Measurements from ENCODE around the gene COPB2. TPM values are rescaled to one million over a fixed set of nuclear protein-coding genes. Genes with fewer than 3 reads are reported as not detected.

COPB2 gene
- total and polyA plus RNA-seq, 10 of the 15 experiments (the other 5 are each of a cell fraction or from before 2014, with no cell fraction given) = 51.3 to 143 (median 116) TPM

GRCh38 chr3:139310474-139310933, 78.9 kb downstream of the COPB2 start:
- in situ Hi-C loops (cut with MboI) (loop anchor here (10.0 kb wide), 2 partner anchors 206 to 376 kb away; no protein-coding TSS in a partner anchor), intact Hi-C loops (cut with micrococcal nuclease; ENCODE audit: unreplicated experiment) (no loop called here)
- no TSS peak for BruUV-seq (replicated peaks)
- CTCF ChIA-PET = interaction anchor here (0.5 to 1.0 kb wide), 3 partner anchors 21 to 1390 kb away, joined by 3 to 4 read pairs (median 4); no protein-coding TSS in a partner anchor
- no peak for DNase-seq (ENCODE audit: low read depth, low spot score)
- no peak overlapping the region for H3K9ac ChIP-seq (ENCODE audit: control insufficient read depth, insufficient read depth, low read length)
- no peak overlapping the region for H3K27ac ChIP-seq (ENCODE audit: control insufficient read depth, insufficient read depth)
- H3K4me2 ChIP-seq (ENCODE audit: control insufficient read depth, insufficient read depth) = no peak overlapping the region
- no peak for ATAC-seq
- no peaks in the 10 kb centered on the region for H3K9me3 ChIP-seq (replicated peaks; ENCODE audit: control insufficient read depth, insufficient read depth, low read length)
- no peaks in the 10 kb centered on the region for H3K79me2 ChIP-seq (ENCODE audit: control insufficient read depth, insufficient read depth, low read length)
- 25% methylated on average over 8 of the region's 8 CpGs for WGBS (ENCODE audit: insufficient coverage, insufficient replicate concordance, low lambda C conversion rate, missing lambda C conversion rate)
- TF ChIP-seq ESRRA (IDR thresholded peaks at IDR 0.05; ENCODE audit: low read length) (no peak), SMAD1 (IDR thresholded peaks at IDR 0.05; ENCODE audit: low read depth, partially characterized antibody) (no peak), HDAC2 (IDR thresholded peaks at IDR 0.05) (no peak), SKIL (IDR thresholded peaks at IDR 0.05; ENCODE audit: low read depth, poor library complexity, severe bottlenecking) (no peak), ZNF622 (IDR thresholded peaks at IDR 0.05) (no peak), ZBED1 (IDR thresholded peaks at IDR 0.05; ENCODE audit: borderline replicate concordance) (no peak), ATF3 (IDR thresholded peaks at IDR 0.05; ENCODE audit: borderline replicate concordance, extremely low read depth, low read depth, low read length) (no peak), ETV6 (conservative IDR thresholded peaks at IDR 0.05 in 1 of 2, IDR thresholded peaks at IDR 0.05 in 1 of 2; ENCODE audit: borderline replicate concordance in 1 of 2, low read depth in 1 of 2) (no peak), IKZF2 (IDR thresholded peaks at IDR 0.05) (no peak), CHD1 (IDR thresholded peaks at IDR 0.05; ENCODE audit: low read depth, low read length) (no peak), GABPA (IDR thresholded peaks at IDR 0.05; ENCODE audit: low read depth) (no peak), TCF12 (IDR thresholded peaks at IDR 0.05; ENCODE audit: low read depth, low read length) (no peak), KLF5 (IDR thresholded peaks at IDR 0.05; ENCODE audit: partially characterized antibody) (no peak), NRF1 (conservative IDR thresholded peaks at IDR 0.05; ENCODE audit: low read depth, low read length) (no peak)
- TF ChIP-seq, protein P1, sequence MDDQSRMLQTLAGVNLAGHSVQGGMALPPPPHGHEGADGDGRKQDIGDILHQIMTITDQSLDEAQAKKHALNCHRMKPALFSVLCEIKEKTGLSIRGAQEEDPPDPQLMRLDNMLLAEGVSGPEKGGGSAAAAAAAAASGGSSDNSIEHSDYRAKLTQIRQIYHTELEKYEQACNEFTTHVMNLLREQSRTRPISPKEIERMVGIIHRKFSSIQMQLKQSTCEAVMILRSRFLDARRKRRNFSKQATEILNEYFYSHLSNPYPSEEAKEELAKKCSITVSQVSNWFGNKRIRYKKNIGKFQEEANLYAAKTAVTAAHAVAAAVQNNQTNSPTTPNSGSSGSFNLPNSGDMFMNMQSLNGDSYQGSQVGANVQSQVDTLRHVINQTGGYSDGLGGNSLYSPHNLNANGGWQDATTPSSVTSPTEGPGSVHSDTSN (IDR thresholded peaks at IDR 0.05; ENCODE audit: insufficient replicate concordance, low read depth, low read length) = no peak
- TF ChIP-seq, protein P2, sequence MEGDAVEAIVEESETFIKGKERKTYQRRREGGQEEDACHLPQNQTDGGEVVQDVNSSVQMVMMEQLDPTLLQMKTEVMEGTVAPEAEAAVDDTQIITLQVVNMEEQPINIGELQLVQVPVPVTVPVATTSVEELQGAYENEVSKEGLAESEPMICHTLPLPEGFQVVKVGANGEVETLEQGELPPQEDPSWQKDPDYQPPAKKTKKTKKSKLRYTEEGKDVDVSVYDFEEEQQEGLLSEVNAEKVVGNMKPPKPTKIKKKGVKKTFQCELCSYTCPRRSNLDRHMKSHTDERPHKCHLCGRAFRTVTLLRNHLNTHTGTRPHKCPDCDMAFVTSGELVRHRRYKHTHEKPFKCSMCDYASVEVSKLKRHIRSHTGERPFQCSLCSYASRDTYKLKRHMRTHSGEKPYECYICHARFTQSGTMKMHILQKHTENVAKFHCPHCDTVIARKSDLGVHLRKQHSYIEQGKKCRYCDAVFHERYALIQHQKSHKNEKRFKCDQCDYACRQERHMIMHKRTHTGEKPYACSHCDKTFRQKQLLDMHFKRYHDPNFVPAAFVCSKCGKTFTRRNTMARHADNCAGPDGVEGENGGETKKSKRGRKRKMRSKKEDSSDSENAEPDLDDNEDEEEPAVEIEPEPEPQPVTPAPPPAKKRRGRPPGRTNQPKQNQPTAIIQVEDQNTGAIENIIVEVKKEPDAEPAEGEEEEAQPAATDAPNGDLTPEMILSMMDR (IDR thresholded peaks at IDR 0.05 in 2 of 3, conservative IDR thresholded peaks at IDR 0.05 in 1 of 3; ENCODE audit: control insufficient read depth in 2 of 3, extremely low read depth in 1 of 3, insufficient read depth in 1 of 3, low read depth in 3 of 3, low read length in 3 of 3) = no peak
- no peaks in the 10 kb centered on the region for H4K20me1 ChIP-seq (ENCODE audit: control insufficient read depth, insufficient read depth)
- RAD21 ChIA-PET (ENCODE audit: unreplicated experiment) = no interaction called here
- no peak overlapping the region for H2AFZ ChIP-seq (ENCODE audit: control insufficient read depth, low read depth, low read length)
- no peaks in the 10 kb centered on the region for H3K4me1 ChIP-seq (ENCODE audit: control insufficient read depth, insufficient read depth, low read length)
- no peak overlapping the region for H3K4me3 ChIP-seq
- SMC1A ChIA-PET (ENCODE audit: uncharacterized antibody, unreplicated experiment) = no interaction called here
- no peaks in the 10 kb centered on the region for H3K36me3 ChIP-seq (ENCODE audit: control insufficient read depth in 2 of 2, insufficient read depth in 2 of 2, low read length in 1 of 2)
- no peak for FAIRE-seq
- POLR2A ChIA-PET = no interaction called here
- H3K27me3 ChIP-seq (replicated peaks in 1 of 2; ENCODE audit: control insufficient read depth in 2 of 2, insufficient read depth in 2 of 2, low read length in 1 of 2) = no peaks in the 10 kb centered on the region; a peak in 1 of 4 replicates
